OCI-LY3 (cell line): ENCODE measurements around the gene PRDM16.

ENCODE experiments used
- H2AFZ ChIP-seq: fragments of 200-600, 300-600 bp; shearing (Covaris generic); 2 replicates; pipeline ENCODE4 v1.6.0; 2014; ENCODE audit warnings: antibody characterized with exemption, low read depth, low read length
- H3K27ac ChIP-seq: fragments of 200-600, 300-600 bp; sonication (generic); 2 replicates; pipeline ENCODE4 v1.5.1; 2014; ENCODE audit warnings: mild to moderate bottlenecking, low read length, moderate library complexity, mixed read lengths
- H3K27me3 ChIP-seq: fragments of 200-600, 300-600 bp; sonication (generic); 2 replicates; pipeline ENCODE4 v1.6.1; 2014; ENCODE audit warnings: low read depth, low read length, mixed read lengths
- H3K36me3 ChIP-seq: fragments of 200-600, 300-600 bp; sonication (generic); replicated peaks from 2 replicates; pipeline ENCODE3; 2014; ENCODE audit warnings: low read depth, low read length, mixed read lengths
- H3K4me1 ChIP-seq: fragments of 300-600, 200-600 bp; sonication (generic); 2 replicates; pipeline ENCODE4 v1.6.1; 2014; ENCODE audit warnings: low read length, mixed read lengths
- H3K4me2 ChIP-seq: fragments of 200-600, 300-600 bp; sonication (generic); 2 replicates; pipeline ENCODE4 v1.6.1; 2014; ENCODE audit warnings: low read length, mixed read lengths
- H3K4me3 ChIP-seq: fragments of 300-600, 200-600 bp; sonication (generic); 2 replicates; pipeline ENCODE4 v1.5.1; 2014; ENCODE audit warnings: antibody characterized with exemption, mild to moderate bottlenecking, low read length, moderate library complexity
- H3K79me2 ChIP-seq: fragments of 300-600, 200-600 bp; shearing (Covaris generic); 2 replicates; pipeline ENCODE4 v1.6.1; 2014; ENCODE audit warnings: mild to moderate bottlenecking, low read length, mixed read lengths
- H3K9ac ChIP-seq: fragments of 300-600, 200-600 bp; shearing (Covaris generic); 2 replicates; pipeline ENCODE4 v1.6.0; 2014; ENCODE audit warnings: mild to moderate bottlenecking, low read length, moderate library complexity
- H3K9me3 ChIP-seq: fragments of 200-600, 300-600 bp; shearing (Covaris generic); 2 replicates; pipeline ENCODE4 v1.6.1; 2014; ENCODE audit warnings: low read length, mixed read lengths; ENCODE audit not compliant: insufficient read depth
- H4K20me1 ChIP-seq: fragments of 200-600, 300-600 bp; sonication (generic); 2 replicates; pipeline ENCODE4 v1.6.1; 2016; ENCODE audit warnings: low read length, mixed read lengths; ENCODE audit not compliant: insufficient read depth
- CTCF ChIP-seq: fragments of 200-600, 300-600 bp; sonication (generic); IDR thresholded peaks from 2 replicates; pipeline ENCODE4 v1.5.1; 2014; ENCODE audit warnings: antibody characterized with exemption, low read length, low read depth
- EZH2phosphoT487 ChIP-seq: fragments of 200-600 bp; shearing (Covaris generic); IDR thresholded peaks from 2 replicates; pipeline ENCODE4 v1.6.1; 2018; ENCODE audit warnings: antibody characterized with exemption, mixed run types, low read depth

Gene PRDM16

GRCh38 chr1:3359756-3360440 is 290.9 kb downstream of the PRDM16 start:
- H3K4me1 ChIP-seq, result no peaks in the 10 kb centered on the region
- H4K20me1 ChIP-seq, result no peaks in the 10 kb centered on the region
- no peak overlapping the region for H3K27ac ChIP-seq
- no peaks in the 10 kb centered on the region for H3K36me3 ChIP-seq
- no peak overlapping the region for H3K9ac ChIP-seq
- TF ChIP-seq EZH2phosphoT487 (no peak), CTCF (no peak)
- H3K4me2 ChIP-seq, result no peak overlapping the region
- no peak overlapping the region for H3K4me3 ChIP-seq
- H3K27me3 ChIP-seq, result no peaks in the 10 kb centered on the region
- no peak overlapping the region for H2AFZ ChIP-seq
- H3K9me3 ChIP-seq, result no peaks in the 10 kb centered on the region
- H3K79me2 ChIP-seq, result no peaks in the 10 kb centered on the region

DNA sequence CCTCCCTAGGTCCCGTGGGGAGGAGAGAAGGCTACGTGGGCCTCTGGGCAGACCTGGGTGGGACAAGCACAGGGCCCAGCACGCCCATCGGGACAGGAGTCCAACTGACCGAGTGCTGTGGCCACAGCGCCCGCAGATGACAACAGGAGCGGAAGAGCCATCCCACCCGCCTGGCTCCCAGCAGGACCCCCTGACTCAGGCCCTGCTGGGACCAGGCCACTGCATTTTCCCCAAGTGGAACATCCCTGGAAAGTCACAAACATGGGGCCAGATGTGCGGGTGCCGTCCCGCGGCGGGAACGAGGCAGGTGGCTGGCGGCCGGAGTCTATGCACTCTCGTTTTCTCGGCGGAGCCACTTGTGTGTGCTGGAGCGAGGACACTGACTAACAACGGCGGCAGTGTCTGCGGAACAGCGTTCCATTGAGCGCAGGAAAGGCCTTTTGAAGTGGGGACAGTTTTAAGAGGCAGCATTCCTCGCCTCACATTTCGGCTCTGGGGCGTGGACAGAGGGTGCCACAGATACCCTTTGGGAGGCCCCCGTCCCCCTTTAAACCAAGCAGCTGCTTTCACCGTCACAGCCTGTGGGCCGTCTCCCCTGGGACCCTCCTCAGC is 291.7 kb downstream of the PRDM16 start:
- H3K9ac ChIP-seq, result no peak overlapping the region
- H4K20me1 ChIP-seq, result no peaks in the 10 kb centered on the region
- TF ChIP-seq CTCF (no peak), EZH2phosphoT487 (no peak)
- no peaks in the 10 kb centered on the region for H3K36me3 ChIP-seq
- H3K4me1 ChIP-seq, result no peaks in the 10 kb centered on the region
- no peak overlapping the region for H2AFZ ChIP-seq
- H3K27ac ChIP-seq, result no peak overlapping the region
- no peak overlapping the region for H3K4me2 ChIP-seq
- H3K79me2 ChIP-seq, result no peaks in the 10 kb centered on the region
- H3K9me3 ChIP-seq, result no peaks in the 10 kb centered on the region
- H3K27me3 ChIP-seq, result no peaks in the 10 kb centered on the region
- no peak overlapping the region for H3K4me3 ChIP-seq

DNA sequence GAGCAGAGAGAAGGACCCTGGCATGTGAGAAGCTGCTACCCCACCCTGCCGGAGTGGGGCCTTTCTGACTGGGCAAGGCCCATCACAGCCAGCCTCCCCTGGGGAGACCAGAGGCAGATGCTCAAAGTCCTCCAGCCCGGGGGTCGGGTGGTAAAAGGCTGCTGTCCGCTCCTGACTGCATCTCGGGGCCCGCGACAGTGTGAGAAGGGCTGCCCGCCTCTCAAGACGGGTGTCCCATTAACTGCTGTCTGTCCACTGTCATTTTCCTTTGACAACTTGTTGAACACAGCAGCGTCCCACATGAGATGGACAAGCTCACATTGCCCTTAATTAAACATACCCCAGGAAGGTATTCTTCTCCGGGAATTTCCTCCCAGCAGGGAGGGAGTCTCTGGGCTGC is 294.0 kb downstream of the PRDM16 start:
- H3K4me3 ChIP-seq, result no peak overlapping the region
- H3K79me2 ChIP-seq, result no peaks in the 10 kb centered on the region
- no peaks in the 10 kb centered on the region for H3K36me3 ChIP-seq
- TF ChIP-seq CTCF (no peak), EZH2phosphoT487 (no peak)
- no peaks in the 10 kb centered on the region for H3K4me1 ChIP-seq
- no peaks in the 10 kb centered on the region for H3K9me3 ChIP-seq
- no peak overlapping the region for H2AFZ ChIP-seq
- H3K27me3 ChIP-seq, result no peaks in the 10 kb centered on the region
- H3K4me2 ChIP-seq, result no peak overlapping the region
- no peak overlapping the region for H3K9ac ChIP-seq
- H3K27ac ChIP-seq, result no peak overlapping the region
- H4K20me1 ChIP-seq, result no peaks in the 10 kb centered on the region

DNA sequence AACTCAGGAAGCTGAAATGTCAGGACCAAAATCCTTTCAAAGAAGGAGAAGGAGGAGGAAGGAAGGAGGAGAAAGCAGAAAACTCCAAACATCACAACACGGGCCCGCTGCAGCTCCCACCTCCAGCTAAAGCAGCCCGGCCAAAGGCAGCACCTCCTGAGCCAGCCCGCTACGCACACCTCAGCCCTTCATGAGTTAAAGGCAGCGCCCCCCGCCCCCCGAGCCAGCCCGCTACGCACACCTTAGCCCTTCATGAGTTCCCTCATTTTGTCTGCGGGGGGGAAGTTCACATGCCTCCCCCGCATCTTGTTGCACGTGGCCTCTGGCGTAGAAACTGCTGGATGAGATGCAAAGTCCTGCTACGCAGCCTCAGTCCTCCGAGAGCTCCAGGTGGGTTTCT is 294.8 kb downstream of the PRDM16 start:
- no peaks in the 10 kb centered on the region for H3K79me2 ChIP-seq
- H3K9me3 ChIP-seq, result no peaks in the 10 kb centered on the region
- H4K20me1 ChIP-seq, result no peaks in the 10 kb centered on the region
- no peaks in the 10 kb centered on the region for H3K27me3 ChIP-seq
- H3K4me1 ChIP-seq, result no peaks in the 10 kb centered on the region
- H3K27ac ChIP-seq, result no peak overlapping the region
- no peak overlapping the region for H3K4me3 ChIP-seq
- no peak overlapping the region for H2AFZ ChIP-seq
- H3K9ac ChIP-seq, result no peak overlapping the region
- no peak for TF ChIP-seq CTCF
- no peak for TF ChIP-seq EZH2phosphoT487
- no peaks in the 10 kb centered on the region for H3K36me3 ChIP-seq
- H3K4me2 ChIP-seq, result no peak overlapping the region
